Heart right ventricle (tissue), 16 donors: ENCODE results near the gene ADAT2. TPM values are rescaled to one million over a fixed set of nuclear protein-coding genes. Genes with fewer than 3 reads are reported as not detected.

Experiments used
- ATAC-seq, 8 donors: fragments of 200-7000 bp; cut with Tn5 transposase; one replicate each; pipeline ENCODE4 v1.9.1; 2020; ENCODE audit warnings: mild to moderate bottlenecking in 8 of 8, moderate library complexity in 8 of 8, moderate number of reproducible peaks in 1 of 8
- DNase-seq, 2 donors: peaks; one replicate each; pipeline ENCODE4 v3.0.0-alpha.2; 2020
- H3K27ac ChIP-seq, 10 donors: fragments of 200-600 bp; sonication (generic) in 2 of 10; one replicate each; pipeline versions ENCODE4 v1.5.0 to v1.8.0; 2020 to 2022; ENCODE audit warnings: mild to moderate bottlenecking in 3 of 10
- H3K27me3 ChIP-seq, 7 donors: fragments of 200-600 bp; one replicate each; pipeline ENCODE4 v1.8.0; 2021 to 2022; ENCODE audit warnings: mild to moderate bottlenecking in 2 of 7
- H3K36me3 ChIP-seq, 9 donors: fragments of 200-600 bp; sonication (generic) in 1 of 9; one replicate each; pipeline versions ENCODE4 v1.5.0 to v1.8.0; 2020 to 2022; ENCODE audit warnings: mild to moderate bottlenecking in 2 of 9
- H3K4me1 ChIP-seq, 9 donors: fragments of 200-600 bp; sonication (generic) in 1 of 9; one replicate each; pipeline versions ENCODE4 v1.5.0 to v1.8.0; 2020 to 2022; ENCODE audit warnings: mild to moderate bottlenecking in 4 of 9
- H3K4me3 ChIP-seq, 10 donors: fragments of 200-600 bp; sonication (generic) in 2 of 10; one replicate each; pipeline versions ENCODE4 v1.5.0 to v1.8.0; 2020 to 2022; ENCODE audit warnings: mild to moderate bottlenecking in 7 of 10, moderate library complexity in 2 of 10
- H3K9me3 ChIP-seq, 11 donors: fragments of 200-600 bp in 10 of 11; sonication (generic) in 2 of 11; one replicate each; pipeline versions ENCODE4 v1.5.0 to v1.8.0; 2013 to 2022; ENCODE audit warnings: mild to moderate bottlenecking in 2 of 11, control low read depth in 1 of 11, moderate library complexity in 1 of 11
- WGBS, 2 donors: extraction: QIAGEN DNeasy Blood & Tissue Kit; methylation state at CpG; one replicate each; pipeline ENCODE4 v1.1.7; 2013; ENCODE audit warnings: inconsistent platforms in 1 of 2; 5-methylcytosine and 5-hydroxymethylcytosine counted together
- intact Hi-C, 10 donors: fragments of 100-400 bp; cut with DNase I; formaldehyde crosslinking; loops; one replicate each; pipeline versions ENCODE4 v1.11.1 to v1.14.2; 2022
- polyA plus RNA-seq, 2 donors: library from polyadenylated mRNA; stranded (reverse); fragments of 200-250 nt; gene quantifications; one replicate each; pipeline ENCODE4 v1.2.3, GENCODE V29; 2013
- total RNA-seq, 10 donors: library from RNA; stranded (reverse); fragmentation: NEBNext Ultra II Directional in 3 of 10; extraction: Animal tissue kit (Norgen Biotek cat#: 25700) in 3 of 10; gene quantifications; one replicate each; pipeline versions ENCODE4 v1.2.1 to v1.2.4, GENCODE V29; 2021 to 2023
- TF ChIP-seq, protein P1 (sequence below), 9 donors: fragments of 200-600 bp; sonication (generic) in 2 of 9; IDR thresholded peaks; one replicate each; pipeline versions ENCODE4 v1.5.0 to v1.8.0; 2021 to 2022; ENCODE audit warnings: antibody characterized with exemption in 9 of 9, mild to moderate bottlenecking in 5 of 9, moderate library complexity in 1 of 9
- donor health status: Arrhythmogenic right ventricular cardiomyopathy.
- donor health status: ischemic (EF 13 %, LVEDD 7.1; RV severe dilation, severe dysfunction).
- donor health status: healthy with polysubstance abuse.
- donor health status: DM: no; HTN: yes; CAD: no.
- donor health status: DM: no; HTN: no; CAD: no.
- donor health status: ischemic (EF 25% LVEDD 6.9; RV normal size, moderate dysfunction).
- donor health status: ischemic (EF 25% LVEDD 5.7; RV mildly dilated, moderate dysfunction).
- donor health status: healthy.
- donor health status: DM: yes; HTN: yes; CAD: no.
- donor health status: Ischemic cardiomyopathy.
- donor health status: ischemic (EF 35%, LVEDD 5.7; RV mildly dilated, moderate dysfunction).
- donor health status: nonischemic (EF 11% LVEDD 7.7; RV severe dilation, severe dysfunction).
- donor health status: DM: yes; HTN: yes; CAD: no.
- donor health status: PGD.
- donor health status: ischemic (EF 29% LVEDD 5.4; RV normal size, mild dysfunction).
- donor health status: nonischemic (EF 23%, LVEDD 6.1; RV moderate dilation, normal function).

The ADAT2 gene
- total and polyA plus RNA-seq, 12 donors: 0.98 to 4.3 (median 1.5) TPM

DNA sequence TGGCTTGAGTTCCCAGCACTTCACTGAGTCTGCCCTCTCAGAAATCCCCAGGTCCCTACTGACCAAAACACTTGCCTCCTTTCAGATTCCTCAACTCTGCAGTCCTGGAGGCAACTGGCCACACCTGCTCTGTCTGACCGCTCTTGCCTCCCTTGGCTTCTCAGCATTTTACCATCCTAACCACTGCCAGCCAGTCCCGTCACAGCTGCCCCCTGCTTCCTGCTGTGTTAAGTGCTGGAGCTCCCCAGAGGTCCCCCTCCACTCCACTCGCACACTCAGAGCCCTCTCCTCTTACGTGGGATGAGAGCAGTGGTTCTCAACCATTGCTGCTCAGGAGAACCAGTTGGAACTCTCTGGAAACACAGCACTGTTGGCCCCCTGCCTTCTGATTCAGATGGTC lies 20.5 kb downstream of the ADAT2 start:
- no peak for ATAC-seq
- no peak for DNase-seq

DNA sequence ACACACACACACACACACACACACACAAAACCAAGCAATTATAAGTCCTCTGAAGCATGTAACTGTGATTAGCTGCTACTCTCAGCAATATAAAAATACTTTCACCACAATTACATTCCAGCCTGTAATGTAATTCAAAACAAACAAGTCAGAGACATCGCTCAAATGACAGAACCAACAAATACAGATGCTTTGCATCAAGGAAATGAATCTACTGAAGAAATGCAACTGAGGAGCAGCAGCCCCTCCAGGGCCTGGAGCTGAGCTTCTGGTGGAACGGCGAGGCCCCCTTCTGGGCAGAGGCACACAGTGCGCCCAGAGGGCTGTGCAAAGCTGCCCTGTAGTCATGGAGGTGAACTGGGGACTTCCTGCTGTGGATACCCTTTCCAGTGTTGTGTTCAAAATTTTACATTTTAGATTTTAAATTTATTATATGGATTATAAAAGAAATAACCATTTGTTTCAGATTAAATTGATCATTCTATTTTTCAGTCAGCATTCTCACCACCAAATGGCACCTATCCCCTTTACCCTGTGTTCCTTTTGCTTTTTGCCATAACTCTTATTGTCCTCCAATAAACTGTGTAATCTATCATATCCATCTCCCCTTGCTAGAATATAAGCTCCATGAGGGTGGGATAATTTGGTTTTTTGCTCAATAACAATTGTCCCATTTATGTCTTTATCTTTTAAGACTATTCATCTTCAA lies 23.2 kb downstream of the ADAT2 start:
- ATAC-seq (peak; percentile 92 to 96 (median 95)), DNase-seq (peak; percentile 53 to 71)
- Histone ChIP-seq H3K4me1 (no peaks in the 10 kb centered on the region), H3K27me3 (no peaks in the 10 kb centered on the region), H3K4me3 (no peak overlapping the region), H3K36me3 (peaks cover 0 to 15% (median 0%) of the 10 kb centered on the region in 9 donors), H3K27ac (no peak overlapping the region), H3K9me3 (no peaks in the 10 kb centered on the region)
- intact Hi-C loops: loop anchor here (1.0 to 10.0 kb wide), 14 partner anchors 192 to 955 kb away; partner anchors contain the start of gene HIVEP2 (in 1 of the 10)
- TF ChIP-seq, protein P1, sequence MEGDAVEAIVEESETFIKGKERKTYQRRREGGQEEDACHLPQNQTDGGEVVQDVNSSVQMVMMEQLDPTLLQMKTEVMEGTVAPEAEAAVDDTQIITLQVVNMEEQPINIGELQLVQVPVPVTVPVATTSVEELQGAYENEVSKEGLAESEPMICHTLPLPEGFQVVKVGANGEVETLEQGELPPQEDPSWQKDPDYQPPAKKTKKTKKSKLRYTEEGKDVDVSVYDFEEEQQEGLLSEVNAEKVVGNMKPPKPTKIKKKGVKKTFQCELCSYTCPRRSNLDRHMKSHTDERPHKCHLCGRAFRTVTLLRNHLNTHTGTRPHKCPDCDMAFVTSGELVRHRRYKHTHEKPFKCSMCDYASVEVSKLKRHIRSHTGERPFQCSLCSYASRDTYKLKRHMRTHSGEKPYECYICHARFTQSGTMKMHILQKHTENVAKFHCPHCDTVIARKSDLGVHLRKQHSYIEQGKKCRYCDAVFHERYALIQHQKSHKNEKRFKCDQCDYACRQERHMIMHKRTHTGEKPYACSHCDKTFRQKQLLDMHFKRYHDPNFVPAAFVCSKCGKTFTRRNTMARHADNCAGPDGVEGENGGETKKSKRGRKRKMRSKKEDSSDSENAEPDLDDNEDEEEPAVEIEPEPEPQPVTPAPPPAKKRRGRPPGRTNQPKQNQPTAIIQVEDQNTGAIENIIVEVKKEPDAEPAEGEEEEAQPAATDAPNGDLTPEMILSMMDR (IDR thresholded peaks at IDR 0.05): peak; percentile 77 to 99 (median 93)
- WGBS, 2 donors: 14 to 16% methylated on average over 4 of the region's 4 CpGs

More for the DNA sequence above, 20.5 kb downstream of the ADAT2 start:
- peaks cover 0 to 29% (median 0%) of the 10 kb centered on the region in 9 donors for H3K36me3 ChIP-seq
- 91 to 95% methylated on average over 4 of the region's 4 CpGs for WGBS, 2 donors
- H3K4me3 ChIP-seq: no peak overlapping the region
- H3K27me3 ChIP-seq: no peaks in the 10 kb centered on the region
- intact Hi-C loops: loop anchor here (5.0 to 10.0 kb wide), 11 partner anchors 195 to 958 kb away; partner anchors contain the start of gene HIVEP2 (in 1 of the 10)
- TF ChIP-seq, protein P1 (IDR thresholded peaks at IDR 0.05): no peak
- H3K27ac ChIP-seq: no peak overlapping the region
- no peaks in the 10 kb centered on the region for H3K4me1 ChIP-seq
- H3K9me3 ChIP-seq: no peaks in the 10 kb centered on the region

DNA sequence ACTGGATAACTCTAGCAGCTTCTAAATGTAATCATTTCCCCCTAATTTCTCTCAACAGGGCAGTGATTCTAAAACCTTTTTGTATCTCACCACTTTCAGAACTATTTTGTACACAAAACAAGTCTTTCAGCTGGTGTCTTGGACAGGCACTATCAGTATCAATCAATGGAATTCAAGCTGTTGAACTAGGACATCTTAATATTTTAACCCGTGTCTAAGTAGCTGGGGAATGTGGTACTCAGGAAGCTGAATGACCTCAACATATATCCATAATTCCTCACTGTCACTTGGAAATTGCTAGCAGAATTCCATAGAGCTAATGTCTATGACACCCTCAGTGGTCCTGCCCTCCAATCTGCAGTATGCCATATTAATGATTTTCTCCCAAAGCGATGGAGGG lies 24.5 kb downstream of the ADAT2 start:
- no peak overlapping the region for H3K27ac ChIP-seq
- no peak overlapping the region for H3K4me3 ChIP-seq
- 76 to 81% methylated on average over 2 of the region's 2 CpGs for WGBS, 2 donors
- TF ChIP-seq, protein P1 (IDR thresholded peaks at IDR 0.05): no peak
- DNase-seq (no peak), ATAC-seq (no peak)
- no peaks in the 10 kb centered on the region for H3K4me1 ChIP-seq
- H3K27me3 ChIP-seq: no peaks in the 10 kb centered on the region
- intact Hi-C loops: loop anchor here (2.0 to 10.0 kb wide), 13 partner anchors 191 to 954 kb away; partner anchors contain the start of gene HIVEP2 (in 1 of the 10)
- H3K36me3 ChIP-seq: peaks cover 0 to 10% (median 0%) of the 10 kb centered on the region in 9 donors
- no peaks in the 10 kb centered on the region for H3K9me3 ChIP-seq

DNA sequence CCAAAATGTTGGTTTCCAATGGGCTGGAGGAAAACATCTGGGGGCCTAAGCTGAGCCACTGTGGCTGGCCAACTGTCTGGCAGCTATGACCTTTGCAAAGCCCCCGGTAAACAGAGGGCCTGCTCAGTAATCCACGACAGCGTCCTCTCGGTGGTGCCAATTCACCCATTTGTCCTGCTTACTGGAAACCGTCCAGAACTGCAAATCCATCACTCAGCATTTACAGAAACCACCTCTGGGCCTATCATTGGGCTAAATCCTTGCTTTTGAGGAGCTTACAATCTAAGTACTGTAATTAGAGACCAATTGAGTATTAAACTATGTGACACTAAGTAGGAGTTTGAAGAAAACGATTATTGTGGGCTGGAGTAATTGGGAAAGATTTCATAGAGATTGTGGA lies 31.0 kb downstream of the ADAT2 start:
- 88% methylated on average over 6 of the region's 6 CpGs for WGBS, 2 donors
- no peaks in the 10 kb centered on the region for H3K27me3 ChIP-seq

More for the DNA sequence above, 31.0 kb downstream of the ADAT2 start:
- Histone ChIP-seq H3K4me3 (no peak overlapping the region), H3K4me1 (no peaks in the 10 kb centered on the region), H3K9me3 (no peaks in the 10 kb centered on the region), H3K36me3 (no peaks in the 10 kb centered on the region), H3K27ac (no peak overlapping the region)
- ATAC-seq (no peak), DNase-seq (no peak)
- TF ChIP-seq, protein P1 (IDR thresholded peaks at IDR 0.05): no peak
- intact Hi-C loops: no loop called here
